ENCODE results near the gene BCHE.

The BCHE gene

GRCh38 chr3:165749241-165749640 lies 88.0 kb downstream of the BCHE start:
- no peak for TF ChIP-seq TCF12 (IDR thresholded peaks at IDR 0.05; ENCODE audit: low read depth)

GRCh38 chr3:165748094-165748493 lies 89.1 kb downstream of the BCHE start:
- TF ChIP-seq FOXM1 (IDR thresholded peaks at IDR 0.05; ENCODE audit: borderline replicate concordance, low read depth) (no peak), CEBPB (IDR thresholded peaks at IDR 0.05) (no peak), RAD21 (IDR thresholded peaks at IDR 0.05; ENCODE audit: low read depth) (no peak), EGR1 (IDR thresholded peaks at IDR 0.05) (no peak), NFIC (IDR thresholded peaks at IDR 0.05) (no peak), TCF12 (IDR thresholded peaks at IDR 0.05; ENCODE audit: low read depth) (no peak), EP300 (IDR thresholded peaks at IDR 0.05; ENCODE audit: borderline replicate concordance) (no peak), TEAD4 (IDR thresholded peaks at IDR 0.05) (no peak), MAX (IDR thresholded peaks at IDR 0.05) (no peak), ZBTB7A (IDR thresholded peaks at IDR 0.05; ENCODE audit: low read depth) (no peak), YY1 (IDR thresholded peaks at IDR 0.05; ENCODE audit: low read depth) (no peak), REST (IDR thresholded peaks at IDR 0.05; ENCODE audit: low read depth) (no peak), USF1 (IDR thresholded peaks at IDR 0.05) (no peak), TAF1 (IDR thresholded peaks at IDR 0.05; ENCODE audit: low read depth) (no peak)

- TF ChIP-seq CREB1 (IDR thresholded peaks at IDR 0.05; ENCODE audit: low read depth): no peak
- no peak for TF ChIP-seq REST (IDR thresholded peaks at IDR 0.05; ENCODE audit: low read depth)
- TF ChIP-seq MAX (IDR thresholded peaks at IDR 0.05): no peak
- TF ChIP-seq FOXM1 (IDR thresholded peaks at IDR 0.05; ENCODE audit: borderline replicate concordance, low read depth): no peak
- no peak for TF ChIP-seq TAF1 (IDR thresholded peaks at IDR 0.05; ENCODE audit: low read depth)
- no peak for TF ChIP-seq YY1 (IDR thresholded peaks at IDR 0.05; ENCODE audit: low read depth)
- no peak for TF ChIP-seq RAD21 (IDR thresholded peaks at IDR 0.05; ENCODE audit: low read depth)
These were observed 90.3 kb downstream of the BCHE start for GRCh38 chr3:165746874-165747273.

- no peak for TF ChIP-seq EGR1 (IDR thresholded peaks at IDR 0.05)
- no peak for TF ChIP-seq REST (IDR thresholded peaks at IDR 0.05; ENCODE audit: low read depth)
- TF ChIP-seq NFIC (IDR thresholded peaks at IDR 0.05): no peak
- no peak for TF ChIP-seq TCF12 (IDR thresholded peaks at IDR 0.05; ENCODE audit: low read depth)
- no peak for TF ChIP-seq ZBTB7A (IDR thresholded peaks at IDR 0.05; ENCODE audit: low read depth)
- no peak for TF ChIP-seq YY1 (IDR thresholded peaks at IDR 0.05; ENCODE audit: low read depth)
- TF ChIP-seq MAX (IDR thresholded peaks at IDR 0.05): no peak
- TF ChIP-seq CEBPB (IDR thresholded peaks at IDR 0.05): no peak
- TF ChIP-seq TEAD4 (IDR thresholded peaks at IDR 0.05): no peak
- no peak for TF ChIP-seq CREB1 (IDR thresholded peaks at IDR 0.05; ENCODE audit: low read depth)
- no peak for TF ChIP-seq EP300 (IDR thresholded peaks at IDR 0.05; ENCODE audit: borderline replicate concordance)
- no peak for TF ChIP-seq FOXM1 (IDR thresholded peaks at IDR 0.05; ENCODE audit: borderline replicate concordance, low read depth)
- TF ChIP-seq RAD21 (IDR thresholded peaks at IDR 0.05; ENCODE audit: low read depth): no peak
- no peak for TF ChIP-seq TAF1 (IDR thresholded peaks at IDR 0.05; ENCODE audit: low read depth)
- TF ChIP-seq USF1 (IDR thresholded peaks at IDR 0.05): no peak
These were observed 93.2 kb downstream of the BCHE start for GRCh38 chr3:165744025-165744424.

- TF ChIP-seq TEAD4 (IDR thresholded peaks at IDR 0.05) (no peak), CREB1 (IDR thresholded peaks at IDR 0.05; ENCODE audit: low read depth) (no peak), NFIC (IDR thresholded peaks at IDR 0.05) (peak; percentile 76), REST (IDR thresholded peaks at IDR 0.05; ENCODE audit: low read depth) (no peak), EGR1 (IDR thresholded peaks at IDR 0.05) (no peak), EP300 (IDR thresholded peaks at IDR 0.05; ENCODE audit: borderline replicate concordance) (no peak)
These were observed 94.9 kb downstream of the BCHE start for GRCh38 chr3:165742351-165742750.

All from Ishikawa (cell line).